CD1c-positive myeloid dendritic cell (primary cell): Measurements from ENCODE around the gene KDR.

Experiments
- DNase-seq: peaks from one replicate; pipeline ENCODE4 v3.0.0-alpha.2; 2016; ENCODE audit errors: extremely low spot score

Gene KDR

DNA sequence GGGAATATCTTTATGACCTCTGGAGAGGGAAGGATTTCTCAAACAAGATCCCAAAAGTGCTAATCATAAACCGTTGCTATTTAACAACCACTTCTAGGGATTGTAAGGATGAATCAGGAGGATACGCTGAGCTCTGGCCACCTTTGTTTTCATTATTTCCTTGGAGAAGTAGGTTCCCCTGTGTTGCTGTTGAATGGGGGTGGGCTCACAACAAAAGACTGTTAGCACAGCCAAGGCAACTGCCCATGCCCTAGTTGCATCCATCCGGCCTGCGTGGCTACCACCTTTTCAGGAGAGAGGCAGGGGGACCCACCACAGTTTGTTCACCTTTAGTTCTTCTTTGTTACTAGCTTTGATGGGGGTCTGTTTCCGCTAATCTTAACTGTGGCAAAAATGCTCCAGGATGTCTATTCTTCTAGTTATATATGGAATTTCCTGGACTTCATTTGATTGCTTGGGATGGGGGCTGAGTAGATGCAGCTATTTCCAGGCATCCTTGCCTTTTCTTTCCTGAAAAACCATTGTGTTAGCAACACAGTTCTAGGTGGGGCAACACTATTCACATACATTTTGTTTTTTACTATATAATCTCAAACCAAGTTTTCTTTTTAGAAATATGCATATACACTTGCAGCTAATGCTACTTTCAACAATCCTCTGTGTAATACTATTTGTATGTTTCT lies 95.4 kb downstream of the KDR start:
- no peak for DNase-seq

DNA sequence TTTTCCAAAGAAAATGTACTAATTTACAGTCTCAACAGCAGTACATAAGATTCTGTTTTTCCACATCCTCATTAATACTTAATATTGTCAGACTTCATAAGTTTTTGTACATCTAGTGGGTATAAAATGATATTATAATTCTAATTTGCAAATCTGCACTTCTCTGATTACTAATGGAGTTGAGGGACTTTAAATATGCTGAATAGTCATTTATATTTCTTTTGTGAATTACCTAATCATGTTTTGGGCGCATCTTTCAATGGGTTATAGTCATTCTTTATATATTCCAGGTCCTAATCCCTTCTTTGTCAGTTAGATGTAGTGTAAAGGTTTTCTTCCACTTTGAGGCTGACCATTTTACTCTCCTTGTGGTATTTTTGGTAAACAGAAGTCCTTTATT lies 96.1 kb downstream of the KDR start:
- no peak for DNase-seq
